Hepatocyte (in vitro differentiated cells): Measurements from ENCODE around the gene ATP13A3.

ENCODE experiments used
- CTCF ChIP-seq: fragments of 200-600 bp; sonication (generic); IDR thresholded peaks from 2 replicates; pipeline ENCODE4 v1.5.1; 2016; ENCODE audit warnings: antibody characterized with exemption, mild to moderate bottlenecking; ENCODE audit not compliant: poor library complexity
- EZH2 ChIP-seq: fragments of 200-600 bp; sonication (generic); IDR thresholded peaks from 2 replicates; pipeline ENCODE4 v1.6.1; 2016; ENCODE audit warnings: antibody characterized with exemption, mild to moderate bottlenecking, borderline replicate concordance

GRCh38 chr3:194508491-194509453, 22.0 kb upstream of the ATP13A3 start:
- TF ChIP-seq CTCF (no peak), EZH2 (no peak)
